Type B pancreatic cell (in vitro differentiated cells): ENCODE measurements around the gene WNT2B. TPM values are rescaled to one million over a fixed set of nuclear protein-coding genes. Genes with fewer than 3 reads are reported as not detected.

Experiments used
- DNase-seq: peaks from one replicate; pipeline ENCODE4 v3.0.0; 2021; ENCODE audit warnings: mixed read lengths; ENCODE audit not compliant: unreplicated experiment; ENCODE audit errors: extremely low spot score
- H3K27ac Mint-ChIP-seq: 2 replicates; pipeline ENCODE4 v1.8.0; 2021; ENCODE audit warnings: mild to moderate bottlenecking, mixed read lengths
- H3K27me3 Mint-ChIP-seq: 2 replicates; pipeline ENCODE4 v1.8.0; 2021; ENCODE audit warnings: mixed read lengths
- H3K36me3 Mint-ChIP-seq: 2 replicates; pipeline ENCODE4 v1.8.0; 2021; ENCODE audit warnings: mixed read lengths
- H3K4me1 Mint-ChIP-seq: one replicate; pipeline ENCODE4 v1.8.0; 2021; ENCODE audit warnings: mixed read lengths; ENCODE audit not compliant: unreplicated experiment
- H3K4me3 Mint-ChIP-seq: 2 replicates; pipeline ENCODE4 v1.8.0; 2021; ENCODE audit warnings: mild to moderate bottlenecking, mixed read lengths
- H3K9me3 Mint-ChIP-seq: 2 replicates; pipeline ENCODE4 v1.8.0; 2021; ENCODE audit warnings: mixed read lengths
- CTCF ChIP-seq: fragments of 200-600 bp; sonication (generic); conservative IDR thresholded peaks from 2 replicates; pipeline ENCODE4 v1.5.0; 2021; ENCODE audit warnings: antibody characterized with exemption, mild to moderate bottlenecking
- total RNA-seq: library from RNA; stranded (reverse); gene quantifications from 2 replicates; pipeline ENCODE4 v1.2.1, GENCODE V29; 2021; ENCODE audit warnings: low replicate concordance

Gene WNT2B
- total RNA-seq, 1 donor from 2014 or later: 41.0 TPM

DNA sequence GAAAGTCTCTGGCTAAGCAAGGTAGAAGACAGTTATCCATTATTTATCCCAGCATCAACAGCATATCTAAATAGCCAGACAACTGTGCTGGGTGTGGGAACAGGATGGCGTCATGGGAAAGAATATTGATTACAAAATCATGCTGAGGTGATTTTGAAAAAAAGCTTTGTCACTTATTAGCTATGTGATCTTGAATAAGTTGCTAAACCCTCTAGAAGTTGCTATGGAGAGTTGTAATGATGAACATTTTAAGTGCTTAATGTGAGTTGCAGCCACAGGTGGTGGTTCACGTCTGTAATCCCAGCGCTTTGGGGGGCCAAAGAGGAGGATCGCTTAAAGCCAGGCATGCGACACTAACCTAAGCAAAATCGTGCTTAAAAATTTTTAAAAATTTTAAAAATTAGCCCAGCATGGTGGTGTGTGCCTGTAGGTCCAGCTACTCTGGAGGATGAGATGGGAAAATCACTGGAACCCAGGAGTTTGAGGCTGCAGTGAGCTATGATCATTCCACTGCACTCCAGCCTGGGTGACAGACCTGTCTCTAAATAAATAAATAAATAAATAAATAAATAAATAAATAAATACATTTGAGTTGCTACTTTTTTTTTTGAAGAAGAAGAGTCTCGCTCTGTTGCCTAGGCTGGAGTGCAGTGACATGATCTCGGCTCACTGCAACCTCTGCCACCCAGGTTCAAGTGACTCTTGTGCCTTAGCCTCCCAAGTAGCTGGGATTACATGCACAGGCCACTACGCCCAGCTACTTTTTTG, 33.6 kb downstream of the WNT2B start:
- no peaks in the 10 kb centered on the region for H3K9me3 Mint-ChIP-seq
- H3K4me1 Mint-ChIP-seq: peaks cover 7% of the 10 kb centered on the region
- no peak overlapping the region for H3K4me3 Mint-ChIP-seq
- no peak for TF ChIP-seq CTCF
- H3K36me3 Mint-ChIP-seq: peaks cover 8% of the 10 kb centered on the region
- H3K27me3 Mint-ChIP-seq: no peaks in the 10 kb centered on the region
- DNase-seq: no peak
- no peak overlapping the region for H3K27ac Mint-ChIP-seq

- Mint-ChIP-seq H3K27ac (no peak overlapping the region), H3K27me3 (no peaks in the 10 kb centered on the region), H3K9me3 (no peaks in the 10 kb centered on the region), H3K36me3 (peaks cover 10% of the 10 kb centered on the region), H3K4me3 (no peak overlapping the region), H3K4me1 (no peaks in the 10 kb centered on the region)
- TF ChIP-seq CTCF: no peak
- no peak for DNase-seq
These were observed 35.4 kb downstream of the WNT2B start for GRCh38 chr1:112544011-112544688.

DNA sequence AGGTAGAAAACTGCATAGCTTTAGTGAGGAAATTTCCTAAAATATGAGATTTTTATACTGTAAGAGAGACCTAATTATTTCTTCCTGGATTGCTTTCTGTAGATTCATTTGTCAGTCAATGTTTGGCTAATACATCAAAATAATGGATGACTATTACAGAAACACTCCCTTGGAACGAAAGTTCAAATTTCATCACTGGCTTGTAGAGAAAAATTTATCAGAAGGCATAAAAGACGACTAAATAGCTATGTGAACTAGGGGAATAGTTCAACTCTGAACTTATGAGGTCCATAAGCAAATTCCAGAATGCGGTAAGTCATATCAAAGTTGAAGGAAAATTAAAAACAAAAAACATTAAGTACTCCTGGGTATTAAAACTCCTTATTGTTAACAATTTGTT, 36.0 kb downstream of the WNT2B start:
- no peaks in the 10 kb centered on the region for H3K27me3 Mint-ChIP-seq
- H3K9me3 Mint-ChIP-seq: no peaks in the 10 kb centered on the region
- no peak overlapping the region for H3K4me3 Mint-ChIP-seq
- H3K36me3 Mint-ChIP-seq: peaks cover 10% of the 10 kb centered on the region
- peak overlapping the region; percentile 4 for H3K27ac Mint-ChIP-seq
- TF ChIP-seq CTCF: no peak
- no peaks in the 10 kb centered on the region for H3K4me1 Mint-ChIP-seq
- DNase-seq: no peak

DNA sequence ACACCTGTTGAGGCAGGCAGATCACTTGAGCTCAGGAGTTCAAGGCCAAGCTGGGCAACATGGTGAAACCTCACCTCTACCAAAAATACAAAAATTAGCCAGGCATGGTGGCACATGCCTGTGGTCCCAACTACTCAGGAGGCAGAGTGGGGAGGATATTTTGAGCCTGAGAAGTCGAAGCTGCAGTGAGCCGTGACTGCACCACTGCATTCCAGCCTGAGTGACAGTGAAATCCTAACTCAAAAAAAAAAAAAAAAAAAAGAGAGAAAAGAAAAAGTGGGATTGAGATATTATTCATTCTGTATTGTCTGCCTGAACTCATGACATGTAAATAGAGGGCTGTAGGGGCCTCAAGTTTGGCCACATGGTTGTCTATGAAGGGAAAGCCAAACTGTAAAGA, 37.3 kb downstream of the WNT2B start:
- H3K27ac Mint-ChIP-seq: no peak overlapping the region
- no peak overlapping the region for H3K4me3 Mint-ChIP-seq
- H3K36me3 Mint-ChIP-seq: peaks cover 9% of the 10 kb centered on the region
- no peaks in the 10 kb centered on the region for H3K9me3 Mint-ChIP-seq
- no peaks in the 10 kb centered on the region for H3K4me1 Mint-ChIP-seq
- no peaks in the 10 kb centered on the region for H3K27me3 Mint-ChIP-seq
- TF ChIP-seq CTCF: no peak
- no peak for DNase-seq

GRCh38 chr1:112548547-112548946, 39.8 kb downstream of the WNT2B start:
- Mint-ChIP-seq H3K27me3 (no peaks in the 10 kb centered on the region), H3K36me3 (peaks cover 7% of the 10 kb centered on the region), H3K4me1 (no peaks in the 10 kb centered on the region), H3K4me3 (no peak overlapping the region), H3K9me3 (no peaks in the 10 kb centered on the region), H3K27ac (no peak overlapping the region)
- TF ChIP-seq CTCF: no peak
- DNase-seq: no peak
